GM18526 (cell line): ENCODE results near the gene APCDD1.

ENCODE experiments used
- POLR2A ChIP-seq: IDR thresholded peaks from 3 replicates; pipeline ENCODE4 v1.6.1; 2011; ENCODE audit not compliant: insufficient read length; ENCODE audit errors: extremely low read depth

Gene APCDD1

GRCh38 chr18:10519999-10520935 lies 65.8 kb downstream of the APCDD1 start:
- TF ChIP-seq POLR2A: no peak

- TF ChIP-seq POLR2A: no peak
These were observed 67.1 kb downstream of the APCDD1 start for GRCh38 chr18:10521566-10521965.

- TF ChIP-seq POLR2A: no peak
These were observed 68.1 kb downstream of the APCDD1 start for GRCh38 chr18:10522574-10522973.

GRCh38 chr18:10523544-10523943 lies 69.1 kb downstream of the APCDD1 start:
- no peak for TF ChIP-seq POLR2A

- TF ChIP-seq POLR2A: no peak
These were observed 70.3 kb downstream of the APCDD1 start for GRCh38 chr18:10524507-10525370.

- TF ChIP-seq POLR2A: no peak
These were observed 70.9 kb downstream of the APCDD1 start for GRCh38 chr18:10525371-10525691.

GRCh38 chr18:10525697-10526560 lies 71.5 kb downstream of the APCDD1 start, which contains the start of gene NAPG:
NAPG (plus strand) TSS chr18:10526027; CDS start chr18:10526103, 76 bp downstream.
- TF ChIP-seq POLR2A: peak; percentile 81

GRCh38 chr18:10526561-10526949 lies 72.1 kb downstream of the APCDD1 start:
- no peak for TF ChIP-seq POLR2A

GRCh38 chr18:10528439-10528838 lies 74.0 kb downstream of the APCDD1 start:
- no peak for TF ChIP-seq POLR2A

GRCh38 chr18:10530002-10530401 lies 75.6 kb downstream of the APCDD1 start:
- no peak for TF ChIP-seq POLR2A

GRCh38 chr18:10530852-10531251 lies 76.4 kb downstream of the APCDD1 start:
- TF ChIP-seq POLR2A: no peak

GRCh38 chr18:10533111-10533510 lies 78.7 kb downstream of the APCDD1 start:
- TF ChIP-seq POLR2A: no peak

GRCh38 chr18:10536280-10536679 lies 81.8 kb downstream of the APCDD1 start:
- TF ChIP-seq POLR2A: no peak

- no peak for TF ChIP-seq POLR2A
These were observed 83.3 kb downstream of the APCDD1 start for GRCh38 chr18:10537765-10538164.
